Endodermal cell (in vitro differentiated cells): Measurements from ENCODE around the gene GYPC. TPM values are rescaled to one million over a fixed set of nuclear protein-coding genes. Genes with fewer than 3 reads are reported as not detected.

Experiments used
- DNase-seq: peaks from one replicate; pipeline ENCODE4 v3.0.0-alpha.2; 2017
- H3K27ac ChIP-seq: 2 replicates; pipeline ENCODE4 v1.5.1; 2013; ENCODE audit warnings: mild to moderate bottlenecking, low read depth, low read length, moderate library complexity
- H3K27me3 ChIP-seq: 2 replicates; pipeline ENCODE4 v1.6.1; 2013; ENCODE audit warnings: mild to moderate bottlenecking, low read length, moderate library complexity; ENCODE audit not compliant: insufficient read depth, control insufficient read depth, poor library complexity, severe bottlenecking
- H3K36me3 ChIP-seq: 2 replicates; pipeline ENCODE4 v1.7.0; 2013; ENCODE audit warnings: mild to moderate bottlenecking, low read length, moderate library complexity; ENCODE audit not compliant: control insufficient read depth, insufficient read depth
- H3K4me1 ChIP-seq: one replicate; pipeline ENCODE4 v1.7.0; 2013; ENCODE audit warnings: low read length; ENCODE audit not compliant: control insufficient read depth, insufficient read depth
- H3K4me3 ChIP-seq: 2 replicates; pipeline ENCODE4 v1.5.1; 2013; ENCODE audit warnings: mild to moderate bottlenecking, low read length, moderate library complexity
- H3K9ac ChIP-seq: 2 replicates; pipeline ENCODE4 v1.6.1; 2013; ENCODE audit warnings: mild to moderate bottlenecking, low read length, moderate library complexity; ENCODE audit not compliant: poor library complexity, severe bottlenecking; ENCODE audit errors: extremely low read depth
- H3K9me3 ChIP-seq: 2 replicates; pipeline ENCODE4 v1.6.1; 2013; ENCODE audit warnings: mild to moderate bottlenecking, low read length, moderate library complexity; ENCODE audit not compliant: control insufficient read depth
- H3K27ac Mint-ChIP-seq: 2 replicates; pipeline ENCODE4 v1.8.0; 2020; ENCODE audit warnings: mixed read lengths
- H3K27me3 Mint-ChIP-seq: 2 replicates; pipeline ENCODE4 v1.8.0; 2021; ENCODE audit warnings: mild to moderate bottlenecking, mixed read lengths; ENCODE audit not compliant: insufficient read depth
- H3K36me3 Mint-ChIP-seq: 2 replicates; pipeline ENCODE4 v1.8.0; 2020; ENCODE audit warnings: low read depth, mixed read lengths
- H3K4me1 Mint-ChIP-seq: 2 replicates; pipeline ENCODE4 v1.8.0; 2020; ENCODE audit warnings: mixed read lengths
- H3K4me3 Mint-ChIP-seq: 2 replicates; pipeline ENCODE4 v1.8.0; 2020; ENCODE audit warnings: mild to moderate bottlenecking, moderate library complexity, mixed read lengths
- H3K9me3 Mint-ChIP-seq: 2 replicates; pipeline ENCODE4 v1.8.0; 2020; ENCODE audit warnings: mild to moderate bottlenecking, mixed read lengths
- WGBS, 2 experiments: methylation state at CpG; one replicate each; pipeline versions ENCODE4 v1.1.5 to v1.1.7; 2013; ENCODE audit warnings: missing lambda C conversion rate in 2 of 2, mixed read lengths in 1 of 2; ENCODE audit not compliant: insufficient coverage in 1 of 2, insufficient read length in 1 of 2; 5-methylcytosine and 5-hydroxymethylcytosine counted together
- long read RNA-seq, 4 experiments: library from polyadenylated mRNA in 2 of 4; library from RNA in 1 of 4; library from capped mRNA in 1 of 4; stranded (forward) in 3 of 4; unstranded in 1 of 4; transcript quantifications; one replicate each; pipeline ENCODE4 v2.0.0, GENCODE V29; 2020 to 2021; ENCODE audit warnings: inconsistent platforms in 1 of 4
- polyA plus RNA-seq, 2 experiments: library from polyadenylated mRNA; stranded (reverse); fragments of 50-300 nt; gene quantifications; one replicate each; pipeline ENCODE4 v1.2.3, GENCODE V29; 2013
- total RNA-seq, 2 donors: library from RNA; stranded (reverse); fragmentation: NEBNext Ultra II Directional in 1 of 2; extraction: Animal tissue kit (Norgen Biotek cat#: 25700) in 1 of 2; gene quantifications; 2 replicates in 1 of 2; 3 replicates in 1 of 2; pipeline ENCODE4 v1.2.1, GENCODE V29; 2021
- TF ChIP-seq, protein P1 (sequence below): fragments of 200-600 bp; sonication (generic); conservative IDR thresholded peaks from 2 replicates; pipeline ENCODE4 v1.5.0; 2021; ENCODE audit warnings: antibody characterized with exemption, mild to moderate bottlenecking

The GYPC gene, protein sequence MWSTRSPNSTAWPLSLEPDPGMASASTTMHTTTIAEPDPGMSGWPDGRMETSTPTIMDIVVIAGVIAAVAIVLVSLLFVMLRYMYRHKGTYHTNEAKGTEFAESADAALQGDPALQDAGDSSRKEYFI
- 10 to 100 TPM; 15.3 to 23.2 TPM for total RNA-seq
- 71.8 TPM for polyA plus RNA-seq (2013, experiment 1 of 2)
- polyA plus RNA-seq (2013, experiment 2 of 2): 75.2 TPM
- long read RNA-seq, experiment 1, transcript GYPC-201 (4 exons, 1,246 nt): major isoform, 6 of 12 reads
- long read RNA-seq, experiment 1, partial matches to known transcripts: 0 of 12 reads
- long read RNA-seq, experiment 1, other reads (novel, unspliced or antisense): 3 of 12 reads
- long read RNA-seq, experiment 2, transcript GYPC-201 (4 exons, 1,246 nt): major isoform, 20 of 22 reads
- long read RNA-seq, experiment 2, partial matches to known transcripts: 0 of 22 reads
- long read RNA-seq, experiment 2, other reads (novel, unspliced or antisense): 1 of 22 reads
- long read RNA-seq, experiment 3, transcript GYPC-201 (4 exons, 1,246 nt): major isoform, 8 of 10 reads
- long read RNA-seq, experiment 3, partial matches to known transcripts: 0 of 10 reads
- long read RNA-seq, experiment 3, other reads (novel, unspliced or antisense): 1 of 10 reads
- long read RNA-seq, experiment 4, transcript GYPC-201 (4 exons, 1,246 nt): major isoform, 61 of 80 reads
- long read RNA-seq, experiment 4, transcript GYPC-203 (3 exons, 932 nt): minor isoform, 17 of 80 reads
- long read RNA-seq, experiment 4, partial matches to known transcripts: 0 of 80 reads
- long read RNA-seq, experiment 4, other reads (novel, unspliced or antisense): 2 of 80 reads

- Histone ChIP-seq H3K9ac (peak within 1 kb of the TSS; percentile 38), H3K36me3 (no peaks in the 10 kb centered on the region), H3K27me3 (peaks cover 5% of the 10 kb centered on the region), H3K4me3 (peak within 1 kb of the TSS; percentile 75), H3K9me3 (no peaks in the 10 kb centered on the region), H3K4me1 (peaks cover 11% of the 10 kb centered on the region), H3K27ac (peak within 1 kb of the TSS; percentile 85)
- Mint-ChIP-seq H3K4me3 (peak within 1 kb of the TSS; percentile 65), H3K27me3 (peaks cover 23% of the 10 kb centered on the region), H3K4me1 (peaks cover 41% of the 10 kb centered on the region), H3K9me3 (no peaks in the 10 kb centered on the region), H3K27ac (peak within 1 kb of the TSS; percentile 57), H3K36me3 (no peaks in the 10 kb centered on the region)
- TF ChIP-seq, protein P1, sequence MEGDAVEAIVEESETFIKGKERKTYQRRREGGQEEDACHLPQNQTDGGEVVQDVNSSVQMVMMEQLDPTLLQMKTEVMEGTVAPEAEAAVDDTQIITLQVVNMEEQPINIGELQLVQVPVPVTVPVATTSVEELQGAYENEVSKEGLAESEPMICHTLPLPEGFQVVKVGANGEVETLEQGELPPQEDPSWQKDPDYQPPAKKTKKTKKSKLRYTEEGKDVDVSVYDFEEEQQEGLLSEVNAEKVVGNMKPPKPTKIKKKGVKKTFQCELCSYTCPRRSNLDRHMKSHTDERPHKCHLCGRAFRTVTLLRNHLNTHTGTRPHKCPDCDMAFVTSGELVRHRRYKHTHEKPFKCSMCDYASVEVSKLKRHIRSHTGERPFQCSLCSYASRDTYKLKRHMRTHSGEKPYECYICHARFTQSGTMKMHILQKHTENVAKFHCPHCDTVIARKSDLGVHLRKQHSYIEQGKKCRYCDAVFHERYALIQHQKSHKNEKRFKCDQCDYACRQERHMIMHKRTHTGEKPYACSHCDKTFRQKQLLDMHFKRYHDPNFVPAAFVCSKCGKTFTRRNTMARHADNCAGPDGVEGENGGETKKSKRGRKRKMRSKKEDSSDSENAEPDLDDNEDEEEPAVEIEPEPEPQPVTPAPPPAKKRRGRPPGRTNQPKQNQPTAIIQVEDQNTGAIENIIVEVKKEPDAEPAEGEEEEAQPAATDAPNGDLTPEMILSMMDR: no peak
- 13 to 19% methylated on average over 25 to 51 of the region's 51 CpGs for WGBS, 2 experiments
- DNase-seq: peak; percentile 89
Observed at GRCh38 chr2:126655500-126656430, at the start of gene GYPC. GYPC (plus strand) TSS chr2:126656158; CDS start chr2:126656264, 106 bp downstream.

- DNase-seq: no peak
- H3K4me1 Mint-ChIP-seq: no peaks in the 10 kb centered on the region
Observed at GRCh38 chr2:126614524-126615227, 41.3 kb upstream of the GYPC start.

More at GRCh38 chr2:126614524-126615227, 41.3 kb upstream of the GYPC start:
- Histone ChIP-seq H3K36me3 (no peaks in the 10 kb centered on the region), H3K9ac (no peak overlapping the region), H3K9me3 (no peaks in the 10 kb centered on the region), H3K27me3 (no peaks in the 10 kb centered on the region), H3K27ac (no peak overlapping the region), H3K4me1 (no peaks in the 10 kb centered on the region), H3K4me3 (no peak overlapping the region)
- Mint-ChIP-seq H3K27ac (no peak overlapping the region), H3K36me3 (no peaks in the 10 kb centered on the region), H3K9me3 (no peaks in the 10 kb centered on the region), H3K27me3 (no peaks in the 10 kb centered on the region), H3K4me3 (no peak overlapping the region)
- WGBS, 2 experiments: 83 to 100% methylated on average over 1 of the region's 1 CpG
- TF ChIP-seq, protein P1: no peak
